ENCODE measurements around the gene STIMATE.

- no peak for TF ChIP-seq RAD21 (IDR thresholded peaks at IDR 0.05; ENCODE audit: low read length)
- TF ChIP-seq CTCF (conservative IDR thresholded peaks at IDR 0.05; ENCODE audit: low read depth, low read length) = no peak
- TF ChIP-seq CEBPB (IDR thresholded peaks at IDR 0.05; ENCODE audit: low read depth, low read length) = no peak
- TF ChIP-seq POLR2A (IDR thresholded peaks at IDR 0.05; ENCODE audit: low read depth, low read length) = no peak
- TF ChIP-seq MXI1 (IDR thresholded peaks at IDR 0.05; ENCODE audit: borderline replicate concordance, low read depth, low read length) = no peak
- TF ChIP-seq SMC3 (IDR thresholded peaks at IDR 0.05; ENCODE audit: low read depth, low read length) = no peak
- TF ChIP-seq NFE2L2 (IDR thresholded peaks at IDR 0.05; ENCODE audit: low read depth, low read length) = no peak
- no peak for TF ChIP-seq USF2 (IDR thresholded peaks at IDR 0.05; ENCODE audit: low read depth, low read length)
- no peak for TF ChIP-seq BHLHE40 (IDR thresholded peaks at IDR 0.05; ENCODE audit: low read depth, low read length)
Observed at GRCh38 chr3:52827441-52827840, 69.9 kb downstream of the STIMATE start.

Measured in IMR-90 (cell line).